Right cardiac atrium (tissue), 5 donors: ENCODE results near the gene RSPH3. TPM values are rescaled to one million over a fixed set of nuclear protein-coding genes. Genes with fewer than 3 reads are reported as not detected.
"Not testable (repeated sequence)": the region's sequence is repeated elsewhere in the genome, so short reads cannot be mapped to it uniquely, and the experiment has no call there.

Source experiments
- ATAC-seq, 2 donors: fragments of 200-7000 bp; cut with Tn5 transposase; one replicate each; pipeline versions ENCODE4 v1.8.0 to v1.9.1; 2020; ENCODE audit warnings: moderate library complexity in 2 of 2, mild to moderate bottlenecking in 1 of 2
- DNase-seq, 3 donors: peaks; one replicate each; pipeline ENCODE4 v3.0.0-alpha.2; 2020
- H3K27ac ChIP-seq: one replicate; pipeline ENCODE4 v1.5.1; 2013; ENCODE audit warnings: mild to moderate bottlenecking, low read length, control low read depth, moderate library complexity
- H3K27me3 ChIP-seq: one replicate; pipeline ENCODE4 v1.6.1; 2013; ENCODE audit not compliant: control insufficient read depth, insufficient read depth
- H3K4me1 ChIP-seq: one replicate; pipeline ENCODE4 v1.6.1; 2013; ENCODE audit warnings: low read length; ENCODE audit not compliant: control insufficient read depth, insufficient read depth
- H3K4me3 ChIP-seq: one replicate; pipeline ENCODE4 v1.5.1; 2013; ENCODE audit warnings: low read length, control low read depth
- H3K9me3 ChIP-seq: one replicate; pipeline ENCODE4 v1.6.1; 2013; ENCODE audit warnings: low read length; ENCODE audit not compliant: control insufficient read depth
- WGBS: extraction: QIAGEN DNeasy Blood & Tissue Kit; methylation state at CpG from one replicate; pipeline ENCODE4 v1.1.7; 2013; 5-methylcytosine and 5-hydroxymethylcytosine counted together
- intact Hi-C, 4 donors: fragments of 100-400 bp; cut with DNase I; formaldehyde crosslinking; loops; one replicate each; pipeline versions ENCODE4 v1.11.0 to v1.14.0; 2022 to 2023
- polyA plus RNA-seq: library from polyadenylated mRNA; stranded (reverse); fragments of 200-250 nt; gene quantifications from one replicate; pipeline ENCODE4 v1.2.3, GENCODE V29; 2013
- total RNA-seq, 4 donors: library from RNA; stranded (reverse); fragmentation: NEBNext Ultra II Directional; extraction: Animal tissue kit (Norgen Biotek cat#: 25700); gene quantifications; one replicate each; pipeline ENCODE4 v1.2.1, GENCODE V29; 2021
- donor health status: healthy with polysubstance abuse.
- donor health status: DM: no; HTN: yes; CAD: no.
- donor health status: DM: no; HTN: no; CAD: no.
- donor health status: DM: no; HTN: yes; CAD: no; lungs with severe emphysema.
- donor health status: DM: yes; HTN: yes; CAD: no.

RSPH3 gene
- total and polyA plus RNA-seq, 5 donors: 4.5 to 12.1 (median 10.5) TPM

GRCh38 chr6:159039885-159040258 lies 39.9 kb upstream of the RSPH3 start:
- 80% methylated on average over 1 of the region's 1 CpG for WGBS
- no peaks in the 10 kb centered on the region for H3K9me3 ChIP-seq
- H3K27me3 ChIP-seq: no peaks in the 10 kb centered on the region
- H3K4me1 ChIP-seq: no peaks in the 10 kb centered on the region
- H3K4me3 ChIP-seq: no peak overlapping the region
- DNase-seq (no peak), ATAC-seq (no peak)
- intact Hi-C loops: loop anchor here in 3 of 4 donors (10.0 kb wide), 2 partner anchors 65 to 95 kb away; no protein-coding TSS in a partner anchor
- no peak overlapping the region for H3K27ac ChIP-seq

- intact Hi-C loops: no loop called here
- 76% methylated on average over 8 of the region's 8 CpGs for WGBS
- ATAC-seq (peak; percentile 38 to 39), DNase-seq (no peak)
- peak overlapping the region; percentile 50 for H3K27ac ChIP-seq
- H3K4me3 ChIP-seq: no peak overlapping the region
- no peaks in the 10 kb centered on the region for H3K4me1 ChIP-seq
- no peaks in the 10 kb centered on the region for H3K27me3 ChIP-seq
- H3K9me3 ChIP-seq: no peaks in the 10 kb centered on the region
Measured at GRCh38 chr6:159038914-159039884, 39.2 kb upstream of the RSPH3 start.

- H3K9me3 ChIP-seq, ATAC-seq, intact Hi-C loops, H3K4me1 ChIP-seq, H3K4me3 ChIP-seq, H3K27me3 ChIP-seq, H3K27ac ChIP-seq: not testable (repeated sequence)
- WGBS: 57% methylated on average over 12 of the region's 12 CpGs
- DNase-seq: peak in 1 of 3 donors; percentile 60
Measured at GRCh38 chr6:159038318-159038717, 38.3 kb upstream of the RSPH3 start.

- ATAC-seq (no peak), DNase-seq (no peak)
- H3K4me3 ChIP-seq: no peak overlapping the region
- no peaks in the 10 kb centered on the region for H3K9me3 ChIP-seq
- H3K27ac ChIP-seq: no peak overlapping the region
- H3K4me1 ChIP-seq: no peaks in the 10 kb centered on the region
- H3K27me3 ChIP-seq: no peaks in the 10 kb centered on the region
- intact Hi-C loops: no loop called here
- 40% methylated on average over 5 of the region's 5 CpGs for WGBS
Measured at GRCh38 chr6:159037756-159038290, 37.8 kb upstream of the RSPH3 start.

GRCh38 chr6:159036673-159037072 lies 36.7 kb upstream of the RSPH3 start:
- H3K4me1 ChIP-seq: no peaks in the 10 kb centered on the region
- no peaks in the 10 kb centered on the region for H3K9me3 ChIP-seq
- no peak overlapping the region for H3K27ac ChIP-seq
- DNase-seq (no peak), ATAC-seq (no peak)
- intact Hi-C loops: no loop called here
- 91% methylated on average over 14 of the region's 14 CpGs for WGBS
- no peak overlapping the region for H3K4me3 ChIP-seq
- H3K27me3 ChIP-seq: no peaks in the 10 kb centered on the region

- ATAC-seq (no peak), DNase-seq (no peak)
- Histone ChIP-seq H3K9me3 (no peaks in the 10 kb centered on the region), H3K4me3 (no peak overlapping the region), H3K4me1 (no peaks in the 10 kb centered on the region), H3K27ac (no peak overlapping the region), H3K27me3 (no peaks in the 10 kb centered on the region)
- intact Hi-C loops: no loop called here
- WGBS: 90% methylated on average over 17 of the region's 17 CpGs
Measured at GRCh38 chr6:159035891-159036290, 35.9 kb upstream of the RSPH3 start.

GRCh38 chr6:159033160-159034049 lies 33.4 kb upstream of the RSPH3 start:
- intact Hi-C loops: no loop called here
- H3K9me3 ChIP-seq: no peaks in the 10 kb centered on the region
- no peak overlapping the region for H3K27ac ChIP-seq

GRCh38 chr6:159031846-159032245 lies 31.8 kb upstream of the RSPH3 start:
- WGBS: 77% methylated on average over 5 of the region's 5 CpGs
- H3K27ac ChIP-seq: no peak overlapping the region
- H3K4me1 ChIP-seq: no peaks in the 10 kb centered on the region
- ATAC-seq (no peak), DNase-seq (no peak)
- no peaks in the 10 kb centered on the region for H3K9me3 ChIP-seq
- no peaks in the 10 kb centered on the region for H3K27me3 ChIP-seq
- intact Hi-C loops: no loop called here
- no peak overlapping the region for H3K4me3 ChIP-seq

More at GRCh38 chr6:159033160-159034049, 33.4 kb upstream of the RSPH3 start:
- DNase-seq: no peak
- Histone ChIP-seq H3K27me3 (no peaks in the 10 kb centered on the region), H3K4me1 (no peaks in the 10 kb centered on the region), H3K4me3 (no peak overlapping the region)
- ATAC-seq: no peak
- WGBS: 87% methylated on average over 11 of the region's 11 CpGs

- Histone ChIP-seq H3K4me1 (no peaks in the 10 kb centered on the region), H3K4me3 (no peak overlapping the region), H3K9me3 (no peaks in the 10 kb centered on the region), H3K27me3 (no peaks in the 10 kb centered on the region), H3K27ac (no peak overlapping the region)
- DNase-seq (no peak), ATAC-seq (no peak)
- intact Hi-C loops: no loop called here
- WGBS: 84% methylated on average over 2 of the region's 2 CpGs
Measured at GRCh38 chr6:159030168-159030567, 30.2 kb upstream of the RSPH3 start.

GRCh38 chr6:159025224-159025623 lies 25.2 kb upstream of the RSPH3 start:
- H3K27ac ChIP-seq, H3K9me3 ChIP-seq, H3K4me1 ChIP-seq, H3K4me3 ChIP-seq, DNase-seq, ATAC-seq, intact Hi-C loops, H3K27me3 ChIP-seq: not testable (repeated sequence)
- WGBS: 95% methylated on average over 1 of the region's 1 CpG

- WGBS: 90% methylated on average over 4 of the region's 4 CpGs
- Histone ChIP-seq H3K9me3 (no peaks in the 10 kb centered on the region), H3K4me1 (no peaks in the 10 kb centered on the region), H3K27me3 (no peaks in the 10 kb centered on the region), H3K4me3 (no peak overlapping the region), H3K27ac (no peak overlapping the region)
- intact Hi-C loops: no loop called here
- ATAC-seq: no peak
- DNase-seq: no peak
Measured at GRCh38 chr6:159023893-159024292, 23.9 kb upstream of the RSPH3 start.
